DLD1 (cell line): Measurements from ENCODE around the gene MYOC.
"Not testable (repeated sequence)": the region's sequence is repeated elsewhere in the genome, so short reads cannot be mapped to it uniquely, and the experiment has no call there.

Experiments used
- in situ Hi-C: cut with HindIII; loops from 2 replicates; pipeline ENCODE4 v1.10.0; 2017; ENCODE audit warnings: low sequenced_read_pairs

MYOC gene

GRCh38 chr1:171611306-171611705 is 41.2 kb downstream of the MYOC start:
- in situ Hi-C loops, result no loop called here

- in situ Hi-C loops, result no loop called here
Observed at GRCh38 chr1:171610385-171610784, 42.1 kb downstream of the MYOC start.

- in situ Hi-C loops, result no loop called here
Observed at GRCh38 chr1:171606402-171606941, 46.0 kb downstream of the MYOC start.

GRCh38 chr1:171603042-171603441 is 49.4 kb downstream of the MYOC start:
- in situ Hi-C loops, result not testable (repeated sequence)

GRCh38 chr1:171600862-171601261 is 51.6 kb downstream of the MYOC start:
- in situ Hi-C loops, result no loop called here

- in situ Hi-C loops, result not testable (repeated sequence)
Observed at GRCh38 chr1:171600310-171600709, 52.2 kb downstream of the MYOC start.

GRCh38 chr1:171597203-171597602 is 55.3 kb downstream of the MYOC start:
- in situ Hi-C loops, result no loop called here

- in situ Hi-C loops, result no loop called here
Observed at GRCh38 chr1:171596705-171597104, 55.8 kb downstream of the MYOC start.

- in situ Hi-C loops, result no loop called here
Observed at GRCh38 chr1:171596119-171596518, 56.4 kb downstream of the MYOC start.

- in situ Hi-C loops, result no loop called here
Observed at GRCh38 chr1:171595324-171595723, 57.2 kb downstream of the MYOC start.

- in situ Hi-C loops, result no loop called here
Observed at GRCh38 chr1:171590022-171590421, 62.5 kb downstream of the MYOC start.

GRCh38 chr1:171588230-171588629 is 64.3 kb downstream of the MYOC start:
- in situ Hi-C loops, result no loop called here

GRCh38 chr1:171585715-171586114 is 66.8 kb downstream of the MYOC start:
- in situ Hi-C loops, result no loop called here
